Measurements from ENCODE around the gene MINK1. TPM values are rescaled to one million over a fixed set of nuclear protein-coding genes. Genes with fewer than 3 reads are reported as not detected.
"Not testable (repeated sequence)": the region's sequence is repeated elsewhere in the genome, so short reads cannot be mapped to it uniquely, and the experiment has no call there.

Gene MINK1
- total RNA-seq, 2 donors from 2014 or later: 53.3 to 67.0 TPM

- intact Hi-C loops (cut with DNase I): no loop called here
- DNase-seq (ENCODE audit: low spot score): no peak
Observed at GRCh38 chr17:4807605-4808377, 25.3 kb upstream of the MINK1 start.

- intact Hi-C loops (cut with DNase I): no loop called here
- no peak for DNase-seq (ENCODE audit: low spot score)
Observed at GRCh38 chr17:4808378-4808767, 24.8 kb upstream of the MINK1 start.

GRCh38 chr17:4810696-4811290 lies 22.3 kb upstream of the MINK1 start:
- intact Hi-C loops (cut with DNase I): no loop called here
- DNase-seq (ENCODE audit: low spot score): no peak

- intact Hi-C loops (cut with DNase I): no loop called here
- no peak for DNase-seq (ENCODE audit: low spot score)
Observed at GRCh38 chr17:4811471-4811870, 21.7 kb upstream of the MINK1 start.

GRCh38 chr17:4812690-4813089 lies 20.4 kb upstream of the MINK1 start:
- no peak for DNase-seq (ENCODE audit: low spot score)
- intact Hi-C loops (cut with DNase I): no loop called here

GRCh38 chr17:4815043-4815675 lies 18.0 kb upstream of the MINK1 start:
- no peak for DNase-seq (ENCODE audit: low spot score)
- intact Hi-C loops (cut with DNase I): no loop called here

GRCh38 chr17:4816826-4817225 lies 16.3 kb upstream of the MINK1 start:
- no peak for DNase-seq (ENCODE audit: low spot score)
- intact Hi-C loops (cut with DNase I): no loop called here

GRCh38 chr17:4818276-4818675 lies 14.9 kb upstream of the MINK1 start:
- no peak for DNase-seq (ENCODE audit: low spot score)
- intact Hi-C loops (cut with DNase I): no loop called here

GRCh38 chr17:4822835-4823234 lies 10.3 kb upstream of the MINK1 start:
- DNase-seq (ENCODE audit: low spot score): no peak
- intact Hi-C loops (cut with DNase I): no loop called here

GRCh38 chr17:4823373-4824089 lies 9.6 kb upstream of the MINK1 start:
- no peak for DNase-seq (ENCODE audit: low spot score)

GRCh38 chr17:4827399-4827798 lies 5.7 kb upstream of the MINK1 start:
- intact Hi-C loops (cut with DNase I): no loop called here
- no peak for DNase-seq (ENCODE audit: low spot score)

More at GRCh38 chr17:4823373-4824089, 9.6 kb upstream of the MINK1 start:
- intact Hi-C loops (cut with DNase I): no loop called here

- DNase-seq (ENCODE audit: low spot score); intact Hi-C loops (cut with DNase I): not testable (repeated sequence)
Observed at GRCh38 chr17:4832829-4833177, 337 bp upstream of the MINK1 start.

GRCh38 chr17:4833941-4834680 lies 971 bp downstream of the MINK1 start:
- intact Hi-C loops (cut with DNase I): no loop called here
- DNase-seq (ENCODE audit: low spot score): no peak

- intact Hi-C loops (cut with DNase I): no loop called here
- no peak for DNase-seq (ENCODE audit: low spot score)
Observed at GRCh38 chr17:4834681-4835020, 1.5 kb downstream of the MINK1 start.

GRCh38 chr17:4836221-4836620 lies 3.1 kb downstream of the MINK1 start:
- DNase-seq (ENCODE audit: low spot score): no peak
- intact Hi-C loops (cut with DNase I): no loop called here

GRCh38 chr17:4837471-4838308 lies 4.5 kb downstream of the MINK1 start:
- intact Hi-C loops (cut with DNase I): no loop called here
- DNase-seq (ENCODE audit: low spot score): no peak

- intact Hi-C loops (cut with DNase I): no loop called here
- no peak for DNase-seq (ENCODE audit: low spot score)
Observed at GRCh38 chr17:4838309-4838785, 5.2 kb downstream of the MINK1 start.

- no peak for DNase-seq (ENCODE audit: low spot score)
- intact Hi-C loops (cut with DNase I): no loop called here
Observed at GRCh38 chr17:4839221-4839620, 6.1 kb downstream of the MINK1 start.

Data from posterior vena cava (tissue), 2 donors.